PC-3 (cell line): ENCODE results near the gene ADPRHL1. TPM values are rescaled to one million over a fixed set of nuclear protein-coding genes. Genes with fewer than 3 reads are reported as not detected.

ENCODE experiments used
- ATAC-seq: fragments of 200-7000 bp; cut with Tn5 transposase; 2 replicates; pipeline ENCODE4 v1.9.1; 2020; ENCODE audit warnings: mild to moderate bottlenecking, moderate library complexity
- BruUV-seq: library from RNA; stranded (reverse); fragments of 400-500 nt; replicated peaks from 2 replicates; lab custom pipeline; 2021; lab: Mats Ljungman, UMichigan
- CTCF ChIA-PET: fragments of 300-600 bp; sonication (Branson Sonifier 250); formaldehyde crosslinking; loops from one replicate; lab custom pipeline; 2022; ENCODE audit warnings: antibody characterized with exemption; lab: Charles Lee
- POLR2A ChIA-PET: fragments of 300-600 bp; sonication (Branson Sonifier 250); formaldehyde crosslinking; loops from one replicate; lab custom pipeline; 2022; ENCODE audit warnings: antibody characterized with exemption; ENCODE audit not compliant: unreplicated experiment; lab: Charles Lee
- DNase-seq: peaks from one replicate; pipeline ENCODE4 v3.0.0-alpha.2; 2015
- H2AFZ ChIP-seq: fragments of 300-600 bp; sonication (generic); 2 replicates; pipeline ENCODE4 v1.6.0; 2016; ENCODE audit warnings: antibody characterized with exemption, low read length
- H3F3A ChIP-seq: fragments of 300-600 bp; sonication (generic); one replicate; pipeline ENCODE4 v1.6.0; 2017; ENCODE audit warnings: antibody characterized with exemption, low read length, control low read depth, mild to moderate bottlenecking; ENCODE audit not compliant: unreplicated experiment
- H3K27ac ChIP-seq: fragments of 300-600 bp; sonication (generic); 2 replicates; pipeline ENCODE4 v1.5.1; 2016; ENCODE audit warnings: mild to moderate bottlenecking, low read length
- H3K27me3 ChIP-seq: fragments of 300-600 bp; sonication (generic); 2 replicates; pipeline ENCODE4 v1.6.1; 2016; ENCODE audit warnings: low read length, mixed read lengths
- H3K36me3 ChIP-seq: fragments of 300-600 bp; sonication (generic); 2 replicates; pipeline ENCODE4 v1.6.1; 2016; ENCODE audit warnings: low read depth, mixed run types, low read length, mixed read lengths
- H3K4me1 ChIP-seq: fragments of 300-600 bp; sonication (generic); 2 replicates; pipeline ENCODE4 v1.5.1; 2016; ENCODE audit warnings: low read length; ENCODE audit not compliant: insufficient read depth
- H3K4me2 ChIP-seq: fragments of 300-600 bp; sonication (generic); 2 replicates; pipeline ENCODE4 v1.6.0; 2016; ENCODE audit warnings: low read length
- H3K4me3 ChIP-seq: fragments of 300-600 bp; sonication (generic); 2 replicates; pipeline ENCODE4 v1.5.1; 2016; ENCODE audit warnings: mild to moderate bottlenecking, low read length, mixed read lengths
- H3K79me2 ChIP-seq: fragments of 300-600 bp; sonication (generic); 2 replicates; pipeline ENCODE4 v1.6.1; 2017; ENCODE audit warnings: low read length, mixed read lengths
- H3K9ac ChIP-seq: fragments of 300-600 bp; sonication (generic); 2 replicates; pipeline ENCODE4 v1.6.0; 2016; ENCODE audit warnings: mild to moderate bottlenecking, low read length
- H3K9me2 ChIP-seq: fragments of 300-600 bp; sonication (generic); replicated peaks from 2 replicates; pipeline ENCODE4 v1.6.1; 2016; ENCODE audit warnings: mixed run types, low read length, mixed read lengths
- H3K9me3 ChIP-seq: fragments of 300-600 bp; sonication (generic); 2 replicates; pipeline ENCODE4 v1.6.1; 2016; ENCODE audit warnings: low read length, mixed read lengths
- H4K20me1 ChIP-seq: fragments of 300-600 bp; sonication (generic); 2 replicates; pipeline ENCODE4 v1.6.1; 2016; ENCODE audit warnings: low read length, mixed read lengths
- CTCF ChIP-seq: fragments of 300-600 bp; sonication (generic); conservative IDR thresholded peaks from 2 replicates; pipeline ENCODE4 v1.5.1; 2017; ENCODE audit warnings: antibody characterized with exemption, low read depth, mild to moderate bottlenecking, low read length
- EZH2 ChIP-seq: fragments of 300-600 bp; sonication (generic); IDR thresholded peaks from one replicate; pipeline ENCODE4 v1.6.1; 2017; ENCODE audit warnings: antibody characterized with exemption, mild to moderate bottlenecking, low read length; ENCODE audit not compliant: unreplicated experiment
- EZH2phosphoT487 ChIP-seq: fragments of 300-600 bp; sonication (generic); IDR thresholded peaks from 2 replicates; pipeline ENCODE4 v1.6.1; 2018; ENCODE audit warnings: mild to moderate bottlenecking, antibody characterized with exemption, low read length, borderline replicate concordance
- intact Hi-C: fragments of 100-400 bp; cut with micrococcal nuclease; formaldehyde crosslinking; loops from 2 replicates; pipeline ENCODE4 v1.9.0; 2023
- total RNA-seq: library from RNA; depleted of rRNA; stranded (reverse); fragments of >200 nt; gene quantifications from 2 replicates; pipeline ENCODE4 v1.2.3, GENCODE V29; 2014

The ADPRHL1 gene
- total RNA-seq, 1 experiment from 2014 or later = 10.3 TPM

GRCh38 chr13:113497217-113497616 is 43.9 kb upstream of the ADPRHL1 start:
- Histone ChIP-seq H3K27me3 (no peaks in the 10 kb centered on the region), H3K4me1 (peaks cover 41% of the 10 kb centered on the region), H3K9me2 (no peaks in the 10 kb centered on the region), H3K27ac (no peak overlapping the region), H2AFZ (no peak overlapping the region), H3K4me2 (no peak overlapping the region), H3F3A (peaks cover 9% of the 10 kb centered on the region), H3K36me3 (peaks cover 58% of the 10 kb centered on the region), H3K79me2 (peaks cover 39% of the 10 kb centered on the region), H3K9me3 (no peaks in the 10 kb centered on the region), H3K4me3 (no peak overlapping the region), H4K20me1 (no peaks in the 10 kb centered on the region), H3K9ac (no peak overlapping the region)
- POLR2A ChIA-PET = no interaction called here
- ATAC-seq (no peak), DNase-seq (no peak)
- CTCF ChIA-PET = no interaction called here
- no peak for TF ChIP-seq CTCF
- TF ChIP-seq EZH2phosphoT487 = no peak
- TF ChIP-seq EZH2 = no peak
- BruUV-seq = no TSS peak
- intact Hi-C loops = no loop called here

GRCh38 chr13:113495494-113496210 is 42.4 kb upstream of the ADPRHL1 start:
- Histone ChIP-seq H3K4me1 (peaks cover 46% of the 10 kb centered on the region), H3K9ac (no peak overlapping the region), H3K4me2 (no peak overlapping the region), H4K20me1 (no peaks in the 10 kb centered on the region), H3K27ac (no peak overlapping the region), H3K27me3 (no peaks in the 10 kb centered on the region), H3K9me2 (no peaks in the 10 kb centered on the region), H3K9me3 (no peaks in the 10 kb centered on the region), H2AFZ (no peak overlapping the region), H3K79me2 (peaks cover 52% of the 10 kb centered on the region), H3K4me3 (no peak overlapping the region), H3K36me3 (peaks cover 45% of the 10 kb centered on the region), H3F3A (peaks cover 9% of the 10 kb centered on the region)
- DNase-seq = no peak
- no peak for TF ChIP-seq EZH2phosphoT487
- ChIA-PET CTCF (no interaction called here), POLR2A (interaction anchor here (0.6 kb wide), 1 partner anchor 37 kb away, joined by 3 read pairs; no protein-coding TSS in a partner anchor)
- intact Hi-C loops = no loop called here
- no TSS peak for BruUV-seq
- ATAC-seq = no peak

GRCh38 chr13:113493315-113493951 is 40.1 kb upstream of the ADPRHL1 start:
- H3K4me3 ChIP-seq = peak overlapping the region; percentile 92
- peaks cover 26% of the 10 kb centered on the region; the same call in 1 of the 2 replicates for H3K36me3 ChIP-seq
- DNase-seq = peak; percentile 92
- H2AFZ ChIP-seq = no peak overlapping the region; the same call in 1 of the 2 replicates
- TF ChIP-seq EZH2 (no peak), CTCF (no peak), EZH2phosphoT487 (no peak)
- H3F3A ChIP-seq = peaks cover 9% of the 10 kb centered on the region
- H3K79me2 ChIP-seq = peaks cover 71% of the 10 kb centered on the region
- no TSS peak for BruUV-seq
- peaks cover 3% of the 10 kb centered on the region; the same call in 1 of the 2 replicates for H4K20me1 ChIP-seq
- ChIA-PET CTCF (interaction anchor here (0.9 kb wide), 1 partner anchor 69 kb away, joined by 5 read pairs; no protein-coding TSS in a partner anchor), POLR2A (no interaction called here)
- H3K4me1 ChIP-seq = peaks cover 57% of the 10 kb centered on the region
- ATAC-seq = peak; percentile 44
- H3K9ac ChIP-seq = peak overlapping the region; percentile 93
- peak overlapping the region; percentile 94 for H3K27ac ChIP-seq
- intact Hi-C loops = no loop called here
- no peaks in the 10 kb centered on the region for H3K27me3 ChIP-seq
- H3K9me2 ChIP-seq = no peaks in the 10 kb centered on the region
- H3K9me3 ChIP-seq = no peaks in the 10 kb centered on the region
- H3K4me2 ChIP-seq = peak overlapping the region; percentile 85
